Measurements from ENCODE around the gene LYZ.

- TF ChIP-seq CTCF (IDR thresholded peaks at IDR 0.05) (no peak), ZFX (IDR thresholded peaks at IDR 0.05; ENCODE audit: borderline replicate concordance) (no peak)
These were observed 10.7 kb upstream of the LYZ start for GRCh38 chr12:69337311-69338090.

Measured in 22Rv1 (cell line).